ENCODE results near the gene KLHL18. TPM values are rescaled to one million over a fixed set of nuclear protein-coding genes. Genes with fewer than 3 reads are reported as not detected.

The KLHL18 gene
- total and polyA plus RNA-seq, 2 of the 4 experiments (the other 2 are of a cell fraction), result 29.1 to 76.2 TPM

DNA sequence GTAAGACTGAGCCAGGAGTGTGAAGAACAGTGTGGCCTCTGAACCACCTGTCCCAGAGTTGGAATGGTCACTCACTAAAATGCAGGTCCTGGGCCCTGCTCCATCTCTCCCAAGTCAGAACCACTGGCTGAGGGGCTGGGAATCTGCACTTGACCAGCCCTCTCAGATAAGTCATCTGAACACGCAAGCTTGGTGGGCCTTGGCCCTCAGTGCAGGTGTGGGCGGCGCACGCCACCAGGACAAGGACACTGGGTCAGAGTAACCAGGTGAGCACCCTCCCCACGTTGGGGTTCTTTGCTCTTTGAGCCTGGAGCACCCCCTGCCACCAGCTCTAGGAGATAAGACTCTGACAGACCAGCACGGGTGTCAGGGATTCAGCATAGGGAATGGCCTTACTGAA is 42.8 kb upstream of the KLHL18 start:
- H4K8ac ChIP-seq (ENCODE audit: low read depth in 2 of 2, low read length in 2 of 2), result no peak overlapping the region
- H3K18ac ChIP-seq (ENCODE audit: low read depth, low read length), result no peak overlapping the region
- H3K9ac ChIP-seq (ENCODE audit: low read depth, low read length), result no peak overlapping the region
- no peaks in the 10 kb centered on the region; the same call in 1 of the 2 replicates for H3K36me3 ChIP-seq (ENCODE audit: control insufficient read depth, insufficient read depth, low read length)
- no peaks in the 10 kb centered on the region for H3K27me3 ChIP-seq (ENCODE audit: control insufficient read depth, insufficient read depth, low read length)
- H3K23ac ChIP-seq (ENCODE audit: low read depth, low read length), result no peak overlapping the region
- H2BK5ac ChIP-seq (ENCODE audit: low read depth, low read length, poor library complexity, severe bottlenecking), result no peak overlapping the region
- BruUV-seq (replicated peaks), result no TSS peak
- no peak overlapping the region for H3K14ac ChIP-seq (replicated peaks; ENCODE audit: low read depth, low read length)
- H3K4ac ChIP-seq (ENCODE audit: low read depth, low read length), result no peak overlapping the region
- no peak overlapping the region for H2BK20ac ChIP-seq (ENCODE audit: low read depth, low read length)
- ATAC-seq (ENCODE audit: low read depth) (no peak), DNase-seq (no peak)
- H3K56ac ChIP-seq (ENCODE audit: extremely low read depth, insufficient read depth, low read length), result no peak overlapping the region
- dilution Hi-C loops (cut with HindIII; ENCODE audit: low sequenced_read_pairs, unreplicated experiment), result no loop called here
- H4K20me1 ChIP-seq (ENCODE audit: insufficient read depth, low read length), result no peaks in the 10 kb centered on the region
- H4K5ac ChIP-seq (ENCODE audit: low read depth, low read length), result no peak overlapping the region
- no peak overlapping the region for H2AK9ac ChIP-seq (replicated peaks; ENCODE audit: low read depth, low read length, poor library complexity)
- TF ChIP-seq RCOR1 (IDR thresholded peaks at IDR 0.05; ENCODE audit: insufficient replicate concordance, low read length) (no peak), NFE2L2 (IDR thresholded peaks at IDR 0.05; ENCODE audit: low read depth, low read length) (no peak), CHD1 (IDR thresholded peaks at IDR 0.05; ENCODE audit: low read depth, low read length) (no peak), SMC3 (IDR thresholded peaks at IDR 0.05; ENCODE audit: low read depth, low read length) (no peak), RFX5 (IDR thresholded peaks at IDR 0.05; ENCODE audit: low read depth, low read length) (no peak), CEBPB (IDR thresholded peaks at IDR 0.05; ENCODE audit: low read depth, low read length) (no peak), MAFK (IDR thresholded peaks at IDR 0.05; ENCODE audit: low read depth, low read length) (no peak), MXI1 (IDR thresholded peaks at IDR 0.05; ENCODE audit: borderline replicate concordance, low read depth, low read length) (no peak), RAD21 (IDR thresholded peaks at IDR 0.05; ENCODE audit: low read length) (no peak), FOS (IDR thresholded peaks at IDR 0.05; ENCODE audit: low read depth, low read length) (no peak)
- TF ChIP-seq, protein P1, sequence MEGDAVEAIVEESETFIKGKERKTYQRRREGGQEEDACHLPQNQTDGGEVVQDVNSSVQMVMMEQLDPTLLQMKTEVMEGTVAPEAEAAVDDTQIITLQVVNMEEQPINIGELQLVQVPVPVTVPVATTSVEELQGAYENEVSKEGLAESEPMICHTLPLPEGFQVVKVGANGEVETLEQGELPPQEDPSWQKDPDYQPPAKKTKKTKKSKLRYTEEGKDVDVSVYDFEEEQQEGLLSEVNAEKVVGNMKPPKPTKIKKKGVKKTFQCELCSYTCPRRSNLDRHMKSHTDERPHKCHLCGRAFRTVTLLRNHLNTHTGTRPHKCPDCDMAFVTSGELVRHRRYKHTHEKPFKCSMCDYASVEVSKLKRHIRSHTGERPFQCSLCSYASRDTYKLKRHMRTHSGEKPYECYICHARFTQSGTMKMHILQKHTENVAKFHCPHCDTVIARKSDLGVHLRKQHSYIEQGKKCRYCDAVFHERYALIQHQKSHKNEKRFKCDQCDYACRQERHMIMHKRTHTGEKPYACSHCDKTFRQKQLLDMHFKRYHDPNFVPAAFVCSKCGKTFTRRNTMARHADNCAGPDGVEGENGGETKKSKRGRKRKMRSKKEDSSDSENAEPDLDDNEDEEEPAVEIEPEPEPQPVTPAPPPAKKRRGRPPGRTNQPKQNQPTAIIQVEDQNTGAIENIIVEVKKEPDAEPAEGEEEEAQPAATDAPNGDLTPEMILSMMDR (conservative IDR thresholded peaks at IDR 0.05; ENCODE audit: low read depth, low read length), result no peak
- TF ChIP-seq, protein P2, sequence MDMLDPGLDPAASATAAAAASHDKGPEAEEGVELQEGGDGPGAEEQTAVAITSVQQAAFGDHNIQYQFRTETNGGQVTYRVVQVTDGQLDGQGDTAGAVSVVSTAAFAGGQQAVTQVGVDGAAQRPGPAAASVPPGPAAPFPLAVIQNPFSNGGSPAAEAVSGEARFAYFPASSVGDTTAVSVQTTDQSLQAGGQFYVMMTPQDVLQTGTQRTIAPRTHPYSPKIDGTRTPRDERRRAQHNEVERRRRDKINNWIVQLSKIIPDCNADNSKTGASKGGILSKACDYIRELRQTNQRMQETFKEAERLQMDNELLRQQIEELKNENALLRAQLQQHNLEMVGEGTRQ (IDR thresholded peaks at IDR 0.05; ENCODE audit: low read depth, low read length), result no peak
- WGBS, 2 experiments (ENCODE audit: extremely low coverage in 2 of 2, insufficient read length in 1 of 2), result 96% methylated on average over 4 of the region's 6 CpGs; no CpG with 5 or more reads in 1 of the 2 experiments
- intact Hi-C loops (cut with micrococcal nuclease), result no loop called here
- H3K4me3 ChIP-seq (ENCODE audit: insufficient read depth, low read depth, low read length), result no peak overlapping the region
- in situ Hi-C loops (cut with MboI; ENCODE audit: low sequenced_read_pairs), result no loop called here
- no peak overlapping the region for H3K27ac ChIP-seq (ENCODE audit: insufficient read depth, low read length)
- no peak overlapping the region for H2BK120ac ChIP-seq (ENCODE audit: low read depth, low read length)
- no peaks in the 10 kb centered on the region for H3K79me1 ChIP-seq (ENCODE audit: low read depth in 1 of 2, low read length in 2 of 2)
- no peak overlapping the region for H2BK15ac ChIP-seq (ENCODE audit: low read depth, low read length)
- H2AFZ ChIP-seq (replicated peaks; ENCODE audit: low read length, poor library complexity), result no peak overlapping the region
- H4K91ac ChIP-seq (ENCODE audit: insufficient read depth, low read depth, low read length), result no peak overlapping the region
- H3K4me2 ChIP-seq (ENCODE audit: low read depth, low read length), result no peak overlapping the region
- peaks cover 2% of the 10 kb centered on the region; the same call in 1 of the 2 replicates for H3K4me1 ChIP-seq (ENCODE audit: control insufficient read depth, insufficient read depth, low read length)
- POLR2A ChIA-PET (ENCODE audit: unreplicated experiment), result no interaction called here
- no peaks in the 10 kb centered on the region for H3K9me3 ChIP-seq (ENCODE audit: control insufficient read depth, insufficient read depth, low read length)
- CTCF ChIA-PET, result no interaction called here
- peaks cover 11% of the 10 kb centered on the region; the same call in 1 of the 2 replicates for H3K9me1 ChIP-seq (ENCODE audit: insufficient read depth, low read length)
- H2AK5ac ChIP-seq (ENCODE audit: low read depth, low read length), result no peak overlapping the region

Measured in IMR-90 (cell line).